ENCODE data around the gene NPPB. TPM values are rescaled to one million over a fixed set of nuclear protein-coding genes. Genes with fewer than 3 reads are reported as not detected.

Gene NPPB
- total and polyA plus RNA-seq, 2 donors (not counting 1 experiment from before 2014, with no cell fraction given): not detected

DNA sequence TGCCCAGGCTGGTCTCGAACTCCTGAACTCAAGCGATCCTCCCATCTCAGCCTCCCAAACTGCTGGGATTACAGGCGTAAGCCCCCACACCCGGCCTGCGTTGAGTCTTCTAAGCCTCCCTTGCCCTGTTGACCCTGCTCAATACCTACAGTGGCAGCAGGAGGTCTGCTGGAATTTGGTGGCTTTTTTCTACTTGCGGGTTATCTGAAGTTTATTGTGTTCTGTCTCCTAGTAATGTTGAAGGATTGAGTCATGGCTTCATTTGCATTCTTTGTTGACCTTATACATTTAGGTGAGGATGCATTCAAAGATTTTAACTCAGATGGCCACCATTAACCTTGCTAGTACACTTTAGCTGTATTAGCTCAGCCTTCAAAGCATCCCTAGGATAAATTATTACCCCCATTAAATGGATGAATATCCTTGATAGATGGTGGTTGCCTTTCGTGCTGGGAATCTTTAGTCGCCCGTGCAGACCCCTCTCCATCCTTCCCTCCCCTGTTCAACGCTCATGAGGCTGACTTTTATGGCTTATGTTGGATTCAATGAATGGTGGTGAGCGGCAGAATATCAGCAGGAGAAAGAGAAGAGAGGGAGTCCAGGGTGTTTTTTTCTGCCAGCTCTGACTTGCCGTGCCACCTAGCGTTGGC is 9.7 kb upstream of the NPPB start:
- H3K36me3 ChIP-seq (ENCODE audit: control insufficient read depth, insufficient read depth, low read length): no peaks in the 10 kb centered on the region
- peaks cover 3% of the 10 kb centered on the region for H3K27me3 ChIP-seq (ENCODE audit: control insufficient read depth, insufficient read depth, low read length)
- DNase-seq (ENCODE audit: low read depth in 2 of 2): no peak
- H2AFZ ChIP-seq (ENCODE audit: low read length): no peak overlapping the region
- no peaks in the 10 kb centered on the region for H4K20me1 ChIP-seq (ENCODE audit: control insufficient read depth, extremely low read depth, insufficient read depth, low read length)
- no peaks in the 10 kb centered on the region for H3K79me2 ChIP-seq (ENCODE audit: control insufficient read depth, insufficient read depth, low read length)
- no peak overlapping the region for H3K4me3 ChIP-seq (replicated peaks in 1 of 4; ENCODE audit: control extremely low read depth in 1 of 4, insufficient read depth in 1 of 4, low read depth in 3 of 4, low read length in 4 of 4)
- H3K4me2 ChIP-seq (ENCODE audit: extremely low read depth, insufficient read depth, low read length): no peak overlapping the region
- no peak overlapping the region for H3K27ac ChIP-seq (ENCODE audit: insufficient read depth, low read length)
- no peak overlapping the region for H3K9ac ChIP-seq (ENCODE audit: insufficient read depth, low read length)
- no peak for TF ChIP-seq EZH2 (IDR thresholded peaks at IDR 0.05; ENCODE audit: low read length, missing control alignments)
- TF ChIP-seq, protein P1, sequence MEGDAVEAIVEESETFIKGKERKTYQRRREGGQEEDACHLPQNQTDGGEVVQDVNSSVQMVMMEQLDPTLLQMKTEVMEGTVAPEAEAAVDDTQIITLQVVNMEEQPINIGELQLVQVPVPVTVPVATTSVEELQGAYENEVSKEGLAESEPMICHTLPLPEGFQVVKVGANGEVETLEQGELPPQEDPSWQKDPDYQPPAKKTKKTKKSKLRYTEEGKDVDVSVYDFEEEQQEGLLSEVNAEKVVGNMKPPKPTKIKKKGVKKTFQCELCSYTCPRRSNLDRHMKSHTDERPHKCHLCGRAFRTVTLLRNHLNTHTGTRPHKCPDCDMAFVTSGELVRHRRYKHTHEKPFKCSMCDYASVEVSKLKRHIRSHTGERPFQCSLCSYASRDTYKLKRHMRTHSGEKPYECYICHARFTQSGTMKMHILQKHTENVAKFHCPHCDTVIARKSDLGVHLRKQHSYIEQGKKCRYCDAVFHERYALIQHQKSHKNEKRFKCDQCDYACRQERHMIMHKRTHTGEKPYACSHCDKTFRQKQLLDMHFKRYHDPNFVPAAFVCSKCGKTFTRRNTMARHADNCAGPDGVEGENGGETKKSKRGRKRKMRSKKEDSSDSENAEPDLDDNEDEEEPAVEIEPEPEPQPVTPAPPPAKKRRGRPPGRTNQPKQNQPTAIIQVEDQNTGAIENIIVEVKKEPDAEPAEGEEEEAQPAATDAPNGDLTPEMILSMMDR (conservative IDR thresholded peaks at IDR 0.05 in 1 of 2, IDR thresholded peaks at IDR 0.05 in 1 of 2; ENCODE audit: low read depth in 1 of 2, low read length in 2 of 2): no peak
- H3K9me3 ChIP-seq (ENCODE audit: control insufficient read depth, insufficient read depth, low read depth, low read length): no peaks in the 10 kb centered on the region
- no peaks in the 10 kb centered on the region for H3K4me1 ChIP-seq (ENCODE audit: control insufficient read depth, extremely low read depth, insufficient read depth, low read length)

GRCh38 chr1:11862890-11863289 is 4.1 kb upstream of the NPPB start:
- Histone ChIP-seq H4K20me1 (ENCODE audit: control insufficient read depth, extremely low read depth, insufficient read depth, low read length) (no peaks in the 10 kb centered on the region), H2AFZ (ENCODE audit: low read length) (no peak overlapping the region), H3K4me3 (replicated peaks in 1 of 4; ENCODE audit: control extremely low read depth in 1 of 4, insufficient read depth in 1 of 4, low read depth in 3 of 4, low read length in 4 of 4) (no peak overlapping the region), H3K9me3 (ENCODE audit: control insufficient read depth, insufficient read depth, low read depth, low read length) (no peaks in the 10 kb centered on the region), H3K27me3 (ENCODE audit: control insufficient read depth, insufficient read depth, low read length) (peaks cover 19% of the 10 kb centered on the region), H3K4me2 (ENCODE audit: extremely low read depth, insufficient read depth, low read length) (no peak overlapping the region), H3K79me2 (ENCODE audit: control insufficient read depth, insufficient read depth, low read length) (no peaks in the 10 kb centered on the region), H3K36me3 (ENCODE audit: control insufficient read depth, insufficient read depth, low read length) (no peaks in the 10 kb centered on the region), H3K4me1 (ENCODE audit: control insufficient read depth, extremely low read depth, insufficient read depth, low read length) (no peaks in the 10 kb centered on the region), H3K9ac (ENCODE audit: insufficient read depth, low read length) (no peak overlapping the region), H3K27ac (ENCODE audit: insufficient read depth, low read length) (no peak overlapping the region)
- DNase-seq (ENCODE audit: low read depth in 2 of 2): no peak
- TF ChIP-seq EZH2 (IDR thresholded peaks at IDR 0.05; ENCODE audit: low read length, missing control alignments): no peak

- TF ChIP-seq, protein P1 (conservative IDR thresholded peaks at IDR 0.05 in 1 of 2, IDR thresholded peaks at IDR 0.05 in 1 of 2; ENCODE audit: low read depth in 1 of 2, low read length in 2 of 2): no peak
- TF ChIP-seq EZH2 (IDR thresholded peaks at IDR 0.05; ENCODE audit: low read length, missing control alignments): no peak
- Histone ChIP-seq H3K4me1 (ENCODE audit: control insufficient read depth, extremely low read depth, insufficient read depth, low read length) (no peaks in the 10 kb centered on the region), H3K79me2 (ENCODE audit: control insufficient read depth, insufficient read depth, low read length) (no peaks in the 10 kb centered on the region), H3K27ac (ENCODE audit: insufficient read depth, low read length) (no peak overlapping the region), H3K4me3 (replicated peaks in 1 of 4; ENCODE audit: control extremely low read depth in 1 of 4, insufficient read depth in 1 of 4, low read depth in 3 of 4, low read length in 4 of 4) (no peak overlapping the region), H2AFZ (ENCODE audit: low read length) (no peak overlapping the region), H3K9me3 (ENCODE audit: control insufficient read depth, insufficient read depth, low read depth, low read length) (no peaks in the 10 kb centered on the region), H3K36me3 (ENCODE audit: control insufficient read depth, insufficient read depth, low read length) (no peaks in the 10 kb centered on the region), H3K4me2 (ENCODE audit: extremely low read depth, insufficient read depth, low read length) (no peak overlapping the region), H4K20me1 (ENCODE audit: control insufficient read depth, extremely low read depth, insufficient read depth, low read length) (no peaks in the 10 kb centered on the region), H3K27me3 (ENCODE audit: control insufficient read depth, insufficient read depth, low read length) (peaks cover 28% of the 10 kb centered on the region), H3K9ac (ENCODE audit: insufficient read depth, low read length) (no peak overlapping the region)
- DNase-seq (ENCODE audit: low read depth in 2 of 2): no peak
Measured at GRCh38 chr1:11860587-11860986, 1.8 kb upstream of the NPPB start.

Measured in fibroblast of lung (primary cell).